Measurements from ENCODE around the gene CCDC85C.
"Not testable (repeated sequence)": the region's sequence is repeated elsewhere in the genome, so short reads cannot be mapped to it uniquely, and the experiment has no call there.

The CCDC85C gene

DNA sequence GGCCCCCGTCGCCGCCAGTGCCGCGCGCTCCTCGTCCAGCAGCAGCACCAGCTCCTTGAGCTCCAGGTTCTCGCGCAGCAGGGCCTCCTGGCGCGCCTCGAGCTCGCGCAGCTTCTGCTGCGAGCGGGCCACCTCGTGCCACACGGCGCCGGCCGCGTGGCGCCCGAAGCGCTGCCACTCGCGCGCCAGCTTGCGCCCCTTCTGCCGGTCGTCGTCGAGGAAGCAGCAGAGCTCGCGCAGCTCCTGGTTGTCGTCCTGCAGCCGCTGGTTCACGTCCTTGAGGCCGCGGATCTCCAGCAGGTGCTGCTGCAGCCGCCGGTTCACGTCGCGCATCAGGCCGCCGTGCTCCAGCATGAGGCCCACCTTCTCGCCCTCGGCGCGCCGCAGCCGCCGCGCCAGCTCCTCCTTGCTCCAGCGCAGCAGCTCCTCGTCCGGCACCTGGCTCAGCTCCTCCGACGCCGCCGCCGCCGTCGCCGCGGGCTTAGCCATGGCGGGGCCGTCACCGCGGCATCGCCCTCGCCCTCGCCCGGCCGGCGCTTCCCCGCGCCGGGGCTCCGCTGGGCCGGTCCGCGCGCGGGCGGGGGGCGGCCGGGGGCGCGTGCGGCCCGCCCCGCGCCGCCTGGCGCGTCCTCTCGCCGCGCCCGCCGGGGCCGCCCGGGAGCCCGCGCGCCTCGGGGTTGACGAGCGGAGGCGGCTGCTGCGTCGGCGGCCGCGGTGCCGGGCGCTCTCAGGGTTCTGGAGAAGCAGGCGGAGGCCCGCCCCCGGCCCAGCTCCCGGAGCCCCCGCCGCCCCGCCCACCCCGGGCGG is at the start of gene CCDC85C:
Gene CCDC85C (minus strand): TSS at position 737 of the 807 bp plus-strand sequence. CDS start 248 bp downstream, at position 489.
- peak; percentile 30 to 69 (median 55) for DNase-seq

DNA sequence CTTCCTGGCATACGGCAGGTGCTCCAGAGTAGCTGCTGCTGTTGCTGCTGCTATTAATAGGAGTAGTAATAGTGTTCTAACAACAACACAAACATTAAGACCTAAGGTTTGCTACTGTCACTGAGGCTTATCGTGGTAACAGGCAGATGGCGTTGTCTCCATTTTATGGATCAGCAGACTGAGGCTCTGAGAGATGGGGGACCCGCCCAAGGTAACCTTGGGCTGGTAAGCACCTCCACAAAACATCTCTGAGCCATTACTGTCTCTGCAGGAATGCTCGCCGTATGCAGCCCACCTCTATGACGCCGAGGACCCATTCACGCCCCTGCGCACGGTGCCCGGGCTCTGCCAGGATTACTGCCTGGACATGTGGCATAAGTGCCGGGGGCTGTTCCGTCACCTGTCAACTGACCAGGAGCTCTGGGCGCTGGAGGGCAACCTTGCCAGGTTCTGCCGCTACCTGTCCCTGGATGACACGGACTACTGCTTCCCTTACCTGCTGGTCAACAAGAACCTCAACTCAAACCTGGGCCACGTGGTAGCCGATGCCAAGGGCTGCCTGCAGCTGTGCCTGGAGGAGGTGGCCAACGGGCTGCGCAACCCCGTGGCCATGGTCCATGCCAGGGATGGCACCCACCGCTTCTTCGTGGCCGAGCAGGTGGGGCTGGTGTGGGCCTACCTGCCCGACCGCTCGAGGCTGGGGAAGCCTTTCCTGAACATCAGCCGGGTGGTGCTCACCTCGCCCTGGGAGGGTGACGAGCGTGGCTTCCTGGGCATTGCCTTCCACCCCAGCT is 48.1 kb upstream of the CCDC85C start:
- no peak for DNase-seq

DNA sequence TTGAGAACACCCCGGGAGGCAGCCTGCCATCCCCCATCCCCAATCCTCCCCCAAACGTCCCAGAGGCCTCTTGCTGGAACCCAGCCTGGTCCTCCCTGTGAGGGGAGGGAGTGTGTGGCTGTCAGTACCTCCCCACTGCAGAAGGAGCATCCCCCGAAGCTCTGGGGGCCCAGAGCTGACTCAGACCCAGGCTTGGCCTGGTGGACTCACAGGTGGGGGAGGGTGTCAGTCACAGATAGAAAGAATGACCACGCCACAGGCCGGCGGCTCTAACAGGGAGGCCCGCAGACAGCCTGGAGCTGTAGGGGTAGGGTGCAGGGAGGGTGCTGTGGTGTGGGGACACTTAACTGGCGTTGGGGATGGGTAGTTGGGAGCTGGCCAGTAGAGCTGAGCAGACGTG is 46.2 kb upstream of the CCDC85C start:
- DNase-seq = no peak

DNA sequence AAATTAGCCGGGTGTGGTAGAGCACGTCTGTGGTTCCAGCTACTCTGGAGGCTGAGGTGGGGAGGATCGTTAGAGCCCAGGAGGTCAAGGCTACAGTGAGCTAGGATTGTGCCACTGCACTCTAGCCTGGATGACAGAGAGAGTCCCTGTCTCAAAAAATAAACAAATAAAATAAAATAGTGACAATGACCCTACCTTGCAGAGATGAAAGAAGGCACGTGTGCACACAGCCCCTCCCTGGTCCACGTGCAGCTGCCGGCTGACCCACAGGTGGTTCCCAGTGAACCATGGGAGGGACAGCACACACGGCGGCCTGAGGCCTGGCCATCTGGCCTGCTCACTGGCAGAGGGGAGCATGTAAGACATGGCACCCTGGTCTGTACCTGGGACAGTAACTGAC is 45.6 kb upstream of the CCDC85C start:
- DNase-seq = no peak

DNA sequence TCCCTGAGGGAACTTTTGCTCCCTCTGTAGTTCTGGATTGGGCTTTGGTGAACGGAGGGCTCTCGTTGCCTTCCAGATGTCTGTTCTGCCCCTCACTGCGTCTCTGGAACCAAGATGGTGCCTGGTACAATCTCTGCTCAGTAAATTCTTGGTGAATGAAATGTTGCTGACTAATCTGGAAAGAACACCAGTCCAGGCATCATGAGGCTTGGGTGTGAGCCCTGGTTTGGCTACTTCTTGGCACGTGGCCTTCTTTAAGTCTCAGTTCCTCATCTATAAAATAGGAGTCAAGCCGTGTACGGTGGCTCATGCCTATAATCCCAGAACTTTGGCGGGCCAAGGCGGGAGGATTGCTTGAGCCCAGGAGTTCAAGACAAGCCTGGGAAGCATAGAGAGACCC is 45.2 kb upstream of the CCDC85C start:
- no peak for DNase-seq

DNA sequence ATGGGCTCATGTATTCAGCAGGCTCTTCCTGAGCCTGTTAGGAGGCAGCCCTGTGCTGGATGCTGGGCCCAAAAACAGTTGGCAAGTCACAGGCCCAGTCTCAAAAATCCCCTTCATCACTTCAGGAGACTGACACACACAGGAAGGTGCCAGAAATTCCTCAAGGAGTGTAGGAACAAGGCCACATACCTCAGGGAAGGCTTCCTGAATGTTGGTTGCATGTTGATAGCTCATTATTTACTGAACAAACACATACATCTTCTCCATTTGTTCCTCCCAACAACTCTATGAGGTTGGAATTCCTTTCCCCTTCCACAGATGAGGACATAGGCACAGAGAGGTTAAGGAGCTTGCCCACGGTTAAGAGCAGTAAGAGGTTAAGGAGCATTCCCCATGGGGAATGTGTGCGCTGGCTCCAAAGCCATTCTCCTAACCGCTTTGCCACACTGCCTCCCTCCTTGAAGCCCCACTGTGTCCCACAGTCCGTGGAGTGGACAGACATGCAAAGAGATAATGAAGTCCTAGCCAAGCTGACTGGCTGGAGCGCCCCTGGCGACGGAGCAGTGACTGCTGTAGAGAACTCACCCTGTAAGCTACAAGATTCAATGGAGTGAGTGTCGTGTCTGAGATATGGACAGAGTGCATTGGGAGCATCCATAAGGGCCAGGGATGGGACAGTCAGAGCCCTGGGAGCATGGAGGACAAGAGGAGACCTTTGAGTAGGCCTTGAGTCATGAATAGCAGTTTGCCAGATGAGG is 44.2 kb upstream of the CCDC85C start:
- no peak for DNase-seq

DNA sequence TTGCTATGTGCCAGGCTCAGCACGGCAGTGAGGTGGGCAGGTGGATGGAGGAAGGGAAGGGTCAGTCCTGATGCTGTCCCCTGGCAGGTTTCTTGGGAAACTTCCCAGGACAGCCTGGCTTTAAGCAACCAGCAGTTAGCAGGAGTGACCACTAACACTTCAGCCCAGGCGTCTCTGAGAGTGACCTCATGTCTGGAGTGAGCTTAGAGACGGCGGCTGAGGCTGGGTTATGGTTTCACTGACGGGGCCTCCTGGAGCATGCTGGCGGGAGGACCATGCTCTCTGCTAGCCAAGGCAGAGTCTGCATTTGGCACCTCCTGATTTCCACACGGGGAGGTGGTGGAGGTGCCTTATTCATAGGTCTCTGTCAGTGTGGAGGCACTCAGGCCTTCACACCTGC is 43.4 kb upstream of the CCDC85C start:
- DNase-seq = no peak

DNA sequence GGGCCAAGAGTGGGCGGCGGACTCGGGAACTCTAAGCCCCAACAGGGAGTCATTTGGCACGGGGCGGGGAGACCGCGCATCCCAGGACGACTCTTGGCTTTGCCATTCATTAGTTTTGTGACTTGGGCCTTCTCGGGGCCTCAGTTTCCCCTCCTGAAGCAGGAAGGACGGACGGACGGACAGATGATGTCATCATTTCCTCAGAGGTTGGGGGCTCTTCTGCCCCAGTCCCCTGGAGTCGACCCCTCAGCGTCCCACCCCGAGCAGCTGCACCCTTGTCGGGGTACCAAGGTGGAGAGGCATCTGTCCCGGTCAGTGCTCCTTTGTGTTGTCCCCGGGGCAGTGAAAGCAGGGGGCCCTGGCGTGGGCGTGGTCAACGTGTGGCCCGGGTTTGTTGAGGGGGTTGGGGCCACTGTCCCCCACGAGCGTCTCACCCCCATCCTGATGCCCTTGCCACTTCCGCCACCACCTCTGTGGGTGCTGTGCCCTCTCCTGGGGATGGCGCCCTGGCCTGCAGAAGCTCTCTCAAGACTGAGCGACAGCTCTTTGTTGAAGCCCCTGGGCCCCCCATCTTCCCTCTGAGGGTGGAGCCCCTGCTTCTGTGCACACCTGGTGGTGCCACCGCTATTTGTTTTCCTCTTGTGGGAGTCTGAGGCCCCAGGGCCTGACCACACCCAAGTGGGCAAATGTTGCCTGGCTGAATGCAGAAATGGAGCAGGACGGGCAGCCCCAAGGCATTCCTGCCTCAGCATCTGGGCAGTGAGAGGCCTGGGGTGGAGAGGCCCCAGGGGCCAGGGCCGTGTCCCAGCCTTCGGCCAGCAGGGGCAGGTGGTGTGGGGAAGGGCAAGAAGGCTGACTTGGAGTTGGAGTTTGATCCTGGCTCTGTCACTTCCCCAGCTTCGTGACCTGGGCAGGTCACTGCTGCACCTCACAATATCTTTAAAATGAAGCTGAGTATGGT is 41.8 kb upstream of the CCDC85C start:
- no peak for DNase-seq

DNA sequence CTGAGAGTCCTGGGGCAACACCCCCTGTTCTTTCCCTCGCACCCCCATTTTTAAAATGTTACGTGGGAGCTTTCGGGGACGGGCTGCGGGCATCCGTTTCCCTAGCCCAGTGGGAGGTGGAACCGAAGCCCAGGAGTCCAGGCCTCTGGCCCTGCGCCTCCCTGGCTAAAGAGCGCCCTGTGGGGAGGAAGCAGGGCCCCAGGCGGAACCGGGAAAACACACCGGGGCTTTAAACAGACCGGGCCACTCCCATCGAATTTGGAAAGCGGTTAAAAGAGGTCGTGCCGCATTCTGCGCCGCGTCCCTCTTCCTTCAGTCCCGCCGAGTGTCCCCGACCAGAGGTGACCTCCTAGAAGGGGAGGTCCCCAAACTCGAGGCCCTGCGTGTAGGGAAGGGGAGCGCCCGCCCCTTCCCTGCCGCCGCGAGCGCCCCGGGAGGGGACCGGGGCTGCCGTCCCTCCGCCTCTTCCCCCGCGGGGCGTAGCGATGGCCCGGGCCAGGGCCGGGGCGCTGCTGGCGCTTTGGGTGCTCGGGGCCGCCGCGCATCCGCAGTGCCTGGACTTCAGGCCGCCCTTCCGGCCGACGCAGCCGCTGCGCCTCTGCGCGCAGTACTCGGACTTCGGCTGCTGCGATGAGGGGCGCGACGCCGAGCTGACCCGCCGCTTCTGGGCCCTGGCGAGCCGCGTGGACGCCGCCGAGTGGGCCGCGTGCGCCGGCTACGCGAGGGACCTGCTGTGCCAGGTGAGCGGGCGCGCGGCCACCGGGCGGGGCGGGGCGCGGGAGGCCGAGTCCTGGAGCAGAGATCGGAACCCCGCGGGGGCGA is 40.9 kb upstream of the CCDC85C start, which contains the start of gene HHIPL1:
Gene HHIPL1 (plus strand): TSS at position 407 of the 822 bp plus-strand sequence. CDS start 79 bp downstream, at position 486.
- DNase-seq = no peak

DNA sequence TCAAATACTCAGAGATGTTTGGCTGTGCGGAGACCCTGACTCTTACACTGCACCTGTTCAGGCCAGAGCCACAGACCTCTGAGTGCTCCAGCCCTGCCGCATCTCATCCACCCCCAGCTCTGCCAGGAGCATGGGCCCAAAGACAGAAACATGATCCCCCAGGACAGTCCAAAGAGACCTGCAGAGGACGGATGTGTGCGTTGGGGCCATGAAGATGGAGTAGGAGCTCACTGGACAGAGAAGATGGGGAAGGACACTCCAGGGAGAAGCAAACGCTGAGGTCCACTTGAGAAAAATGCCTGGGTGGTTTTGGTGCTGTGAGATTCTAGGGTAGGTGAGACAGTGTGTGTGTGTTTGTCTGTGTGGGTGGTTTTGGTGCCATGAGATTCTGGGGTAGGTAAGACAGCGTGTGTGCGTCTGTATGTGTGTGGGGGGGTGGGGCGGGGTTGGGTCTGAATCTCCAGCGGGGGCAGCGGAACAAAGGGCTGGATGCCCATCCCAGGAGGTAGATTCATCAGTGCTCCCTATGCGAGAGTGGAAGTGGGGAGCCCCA is 40.1 kb upstream of the CCDC85C start:
- no peak for DNase-seq

DNA sequence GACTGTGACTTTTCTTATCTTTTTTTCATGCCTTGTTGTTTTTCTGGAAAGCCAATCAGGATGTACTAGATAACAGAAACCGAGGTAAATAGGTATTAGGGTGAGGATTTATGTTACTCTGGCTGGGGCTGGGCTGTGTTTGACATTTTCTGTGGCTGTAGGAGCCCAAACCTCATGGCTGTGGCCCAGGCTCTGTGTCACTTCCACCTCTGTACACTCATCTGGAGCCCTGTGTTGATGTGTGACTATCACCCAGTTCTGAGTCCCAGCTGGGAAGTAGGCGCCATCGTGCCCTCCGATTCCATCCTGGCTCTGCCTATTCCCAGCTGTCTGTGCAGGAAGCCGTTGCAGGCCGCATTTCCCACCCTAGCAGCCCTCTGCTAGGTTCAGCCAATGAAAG is 39.3 kb upstream of the CCDC85C start:
- no peak for DNase-seq

DNA sequence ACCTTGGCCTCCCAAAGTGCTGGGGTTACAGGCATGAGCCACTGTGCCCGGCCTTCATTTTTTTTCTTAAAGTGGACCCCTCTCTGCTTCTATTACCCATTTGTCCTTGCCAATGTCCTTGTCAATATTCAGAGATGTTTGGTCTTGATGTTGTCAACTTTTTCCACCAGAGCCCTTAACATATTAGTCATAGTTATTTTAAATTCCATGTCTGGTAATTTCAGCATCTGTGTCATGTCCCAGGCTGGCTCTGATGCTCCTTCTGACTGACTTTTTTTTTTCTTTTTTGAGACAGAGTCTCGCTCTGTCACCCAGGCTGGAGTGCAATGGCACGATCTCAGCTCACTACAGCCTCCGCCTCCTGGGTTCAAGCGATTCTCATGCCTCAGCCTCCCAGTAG is 38.8 kb upstream of the CCDC85C start:
- DNase-seq = not testable (repeated sequence)

DNA sequence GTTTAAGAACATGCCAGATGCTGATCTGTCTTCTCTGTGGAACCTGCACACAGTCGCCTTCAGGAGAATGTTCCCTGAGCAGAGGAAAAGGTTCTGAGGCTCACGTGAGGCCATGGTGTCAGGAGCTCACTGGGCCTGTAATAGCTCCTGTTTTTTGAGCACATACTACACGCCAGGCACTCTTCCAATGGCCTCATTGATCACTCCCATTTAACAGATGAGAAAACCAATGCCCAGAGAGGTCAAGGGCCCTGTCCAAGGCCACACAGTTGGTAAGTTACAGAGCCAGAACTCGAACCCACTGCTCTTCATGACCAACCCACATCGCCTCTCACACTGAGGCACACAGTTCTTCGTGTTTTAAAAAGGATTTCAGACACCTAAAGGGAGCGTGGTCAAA is 33.6 kb upstream of the CCDC85C start:
- no peak for DNase-seq

DNA sequence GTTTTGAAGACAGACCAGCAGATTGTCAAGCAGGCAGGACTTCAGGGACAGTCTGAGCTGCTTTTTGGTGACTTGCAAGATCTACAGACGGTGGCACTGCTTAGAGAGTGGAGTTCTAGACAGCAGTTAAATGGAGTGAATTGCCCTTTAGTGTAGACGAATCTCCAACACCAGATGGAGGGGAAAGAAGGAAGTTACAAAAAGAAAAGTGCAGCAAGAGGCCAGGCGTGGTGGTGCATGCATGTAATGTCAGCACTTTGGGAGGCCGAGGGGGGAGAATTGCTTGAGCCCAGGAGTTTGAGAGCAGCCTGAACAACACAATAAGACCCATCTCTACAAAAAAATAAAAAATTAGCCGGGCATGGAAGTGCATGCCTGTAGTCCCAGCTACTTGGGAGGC is 32.5 kb upstream of the CCDC85C start:
- DNase-seq = no peak

DNA sequence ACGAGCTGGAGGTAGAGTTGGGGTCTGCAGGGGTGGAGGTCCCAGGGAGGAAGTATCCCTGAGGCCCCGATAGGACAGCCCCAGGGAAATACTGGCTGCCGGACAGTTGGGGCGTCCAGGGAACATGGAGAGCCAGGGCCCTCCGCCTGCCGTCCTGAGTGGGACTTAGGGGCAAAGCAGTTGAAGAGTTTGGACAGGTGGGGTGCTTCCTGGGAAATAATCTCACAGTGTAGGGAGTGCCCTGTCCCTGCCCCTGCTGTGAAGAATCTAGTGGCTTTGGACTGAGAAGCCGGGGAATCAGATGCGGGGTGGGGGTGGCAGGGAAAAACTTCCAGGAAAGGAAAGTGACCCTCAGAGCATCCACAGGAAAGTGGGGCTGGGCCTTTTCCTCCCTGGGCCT is 31.1 kb upstream of the CCDC85C start:
- DNase-seq = no peak

DNA sequence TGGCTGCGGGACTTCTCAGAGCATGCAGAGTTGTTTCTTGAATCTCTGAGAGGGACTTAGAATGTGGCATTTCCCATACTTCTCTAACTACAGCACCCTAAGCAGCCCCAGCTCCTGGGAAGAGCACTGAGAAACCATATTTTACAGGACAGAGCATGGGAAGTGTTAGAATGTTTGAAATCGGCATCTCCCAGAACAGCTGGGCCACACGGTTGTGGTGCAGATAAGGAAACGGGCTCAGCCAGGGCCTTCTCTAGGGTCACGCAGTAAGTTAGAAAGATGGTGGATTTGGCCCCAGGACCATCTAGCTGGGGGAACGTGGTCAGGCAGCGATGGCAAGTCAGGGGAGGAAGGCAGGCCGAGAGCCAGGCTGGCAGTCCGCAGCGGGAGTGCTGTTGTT is 30.4 kb upstream of the CCDC85C start:
- no peak for DNase-seq

DNA sequence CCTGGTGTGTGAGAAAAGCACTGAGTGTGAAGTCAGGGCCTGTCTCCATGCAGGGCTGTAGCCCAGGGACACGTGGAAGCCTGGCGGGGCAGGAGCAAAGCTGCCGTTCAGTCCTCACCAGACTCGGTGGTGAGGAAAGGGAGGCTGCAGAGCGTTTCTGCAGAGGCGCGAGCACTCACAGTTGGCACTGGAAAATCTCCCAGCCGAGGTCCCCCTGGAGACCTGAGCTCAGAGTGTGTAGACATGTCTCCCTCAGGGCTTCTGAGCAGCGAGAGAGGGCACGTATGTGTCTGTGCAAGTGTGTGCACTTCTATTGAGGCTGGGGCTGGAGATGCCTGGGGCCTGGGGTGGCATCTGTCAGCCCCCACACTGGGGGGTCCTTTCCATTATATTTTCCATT is 29.9 kb upstream of the CCDC85C start:
- no peak for DNase-seq

DNA sequence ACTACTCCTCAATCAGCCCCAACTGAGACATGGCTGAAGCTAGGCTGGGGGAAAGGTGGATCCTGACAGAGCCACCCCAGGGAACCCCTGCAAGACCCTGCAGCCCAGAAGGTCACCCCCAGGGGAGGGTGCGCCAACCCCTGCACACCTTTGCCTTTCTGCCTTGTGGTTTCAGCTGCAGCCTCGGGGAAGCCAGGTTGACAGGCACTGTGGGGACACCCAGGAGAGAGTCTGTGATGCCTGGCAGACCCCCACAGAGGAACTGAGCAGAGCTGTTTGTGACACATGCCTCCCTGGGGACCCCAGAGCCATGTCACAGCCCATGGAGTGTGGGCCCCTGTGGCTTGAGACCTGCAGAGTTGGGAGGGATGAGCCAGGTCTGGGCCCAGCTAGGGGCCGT is 29.1 kb upstream of the CCDC85C start:
- no peak for DNase-seq

DNA sequence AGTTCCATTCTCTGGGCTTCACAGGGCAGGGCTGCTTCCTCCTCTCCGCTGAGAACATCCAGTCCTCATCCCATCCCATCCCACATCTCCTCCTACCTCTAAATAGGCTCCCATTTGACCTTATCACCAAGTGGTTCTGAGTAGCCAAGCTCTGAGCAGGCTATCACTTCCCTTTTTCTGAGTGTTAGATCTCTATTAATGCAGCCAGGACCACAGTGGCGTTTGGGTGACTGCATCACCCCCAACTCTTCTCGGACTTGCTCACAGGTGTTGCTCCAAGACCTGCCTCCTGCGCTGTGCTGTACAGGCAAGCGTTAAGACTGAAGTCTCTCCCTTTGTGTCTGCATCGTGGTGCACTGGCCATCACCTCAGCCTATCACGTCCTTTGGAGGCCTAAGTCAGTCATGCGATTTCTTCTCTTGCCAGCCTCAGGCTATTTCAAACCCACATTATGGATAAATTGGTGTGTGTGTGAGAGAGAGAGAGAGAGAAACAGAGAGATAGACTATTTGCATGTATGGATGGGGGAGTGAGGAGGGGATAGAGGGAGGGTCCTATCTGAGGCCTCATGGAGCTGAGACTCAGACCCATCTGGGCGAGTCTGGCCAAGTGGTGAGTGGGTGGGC is 28.5 kb upstream of the CCDC85C start:
- DNase-seq = no peak

DNA sequence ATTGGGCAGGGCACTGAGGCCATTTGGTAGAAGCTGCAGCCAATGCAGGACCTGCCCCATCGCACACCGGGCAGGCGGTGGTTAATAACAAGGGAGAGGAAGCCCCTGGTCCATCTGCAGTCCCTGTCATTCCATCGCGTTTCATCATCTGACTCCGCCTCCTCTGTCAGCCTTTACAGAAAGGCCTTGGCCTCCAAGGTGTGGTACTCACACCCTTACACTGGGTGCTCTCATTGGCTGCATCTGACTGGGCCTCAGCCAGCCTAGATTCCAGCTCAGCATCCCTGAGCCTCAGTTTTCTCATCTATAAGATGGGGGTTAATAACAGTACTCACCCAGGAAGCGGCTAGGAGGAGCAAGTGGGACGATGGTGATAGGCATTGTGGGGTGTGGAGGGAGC is 26.2 kb upstream of the CCDC85C start:
- no peak for DNase-seq
